Mucosa of descending colon (tissue), 3 donors: ENCODE data around the gene RNF41. TPM values are rescaled to one million over a fixed set of nuclear protein-coding genes. Genes with fewer than 3 reads are reported as not detected.
"Not testable (repeated sequence)": the region's sequence is repeated elsewhere in the genome, so short reads cannot be mapped to it uniquely, and the experiment has no call there.

Source experiments
- ATAC-seq: fragments of 200-7000 bp; cut with Tn5 transposase; one replicate; pipeline ENCODE4 v1.9.1; 2020; ENCODE audit warnings: mild to moderate bottlenecking, moderate library complexity
- DNase-seq, 3 donors: peaks; one replicate each; pipeline ENCODE4 v3.0.0-alpha.2; 2020
- H3K36me3 ChIP-seq: fragments of 200-600 bp; one replicate; pipeline ENCODE4 v1.8.0; 2021; ENCODE audit warnings: low read depth, mild to moderate bottlenecking
- H3K4me1 ChIP-seq: fragments of 200-600 bp; one replicate; pipeline ENCODE4 v1.8.0; 2021; ENCODE audit warnings: low read depth, mild to moderate bottlenecking
- H3K4me3 ChIP-seq: fragments of 200-600 bp; one replicate; pipeline ENCODE4 v1.8.0; 2021; ENCODE audit warnings: mild to moderate bottlenecking
- H3K9me3 ChIP-seq: fragments of 200-600 bp; one replicate; pipeline ENCODE4 v1.8.0; 2021; ENCODE audit warnings: mild to moderate bottlenecking
- intact Hi-C, 2 donors: fragments of 100-400 bp; cut with DNase I in 1 of 2; cut with micrococcal nuclease in 1 of 2; formaldehyde crosslinking; loops; one replicate each; pipeline versions ENCODE4 v1.11.0 to v1.11.1; 2022; cut with DNase I, micrococcal nuclease
- total RNA-seq, 3 donors: library from RNA; stranded (reverse); fragmentation: NEBNext Ultra II Directional in 2 of 3; extraction: Animal tissue kit (Norgen Biotek cat#: 25700) in 2 of 3; gene quantifications; one replicate each; pipeline versions ENCODE4 v1.2.1 to v1.2.4, GENCODE V29; 2021 to 2023
- TF ChIP-seq, protein P1 (sequence below): fragments of 200-600 bp; IDR thresholded peaks from one replicate; pipeline ENCODE4 v1.8.0; 2022; ENCODE audit warnings: antibody characterized with exemption, mild to moderate bottlenecking
- donor health status: DM: no; HTN: no; CAD: no; lungs with moderate emphysema.
- donor health status: DM: no; HTN: no; CAD: no.
- donor health status: DM: no; HTN: yes; CAD: no.

RNF41 gene
- total RNA-seq, 3 donors from 2014 or later, result 30.4 to 51.5 (median 32.1) TPM

DNA sequence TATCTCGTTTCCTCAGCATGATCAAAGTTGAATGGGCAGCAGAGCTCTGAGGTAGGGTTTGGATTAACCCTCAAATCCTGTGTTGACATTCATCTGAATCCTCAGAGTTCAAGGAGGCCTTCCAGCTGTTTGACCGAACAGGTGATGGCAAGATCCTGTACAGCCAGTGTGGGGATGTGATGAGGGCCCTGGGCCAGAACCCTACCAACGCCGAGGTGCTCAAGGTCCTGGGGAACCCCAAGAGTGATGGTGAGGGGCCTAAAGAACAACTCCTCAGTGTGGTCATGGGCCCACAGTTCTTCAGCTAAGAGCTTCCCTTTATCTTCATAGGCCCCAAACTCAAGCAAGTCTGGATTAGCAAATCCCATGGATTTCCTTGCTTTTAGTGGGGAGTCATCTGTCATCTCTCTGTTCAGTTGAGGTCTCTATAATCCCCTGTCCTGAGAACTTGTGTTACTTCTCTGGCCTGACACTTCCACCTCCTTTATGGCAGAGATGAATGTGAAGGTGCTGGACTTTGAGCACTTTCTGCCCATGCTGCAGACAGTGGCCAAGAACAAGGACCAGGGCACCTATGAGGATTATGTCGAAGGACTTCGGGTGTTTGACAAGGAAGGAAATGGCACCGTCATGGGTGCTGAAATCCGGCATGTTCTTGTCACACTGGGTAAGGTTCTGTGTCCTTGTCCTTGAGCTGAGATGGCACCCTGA is 62.1 kb downstream of the RNF41 start:
- DNase-seq (no peak), ATAC-seq (no peak)
- H3K4me3 ChIP-seq, result peak overlapping the region; percentile 70
- intact Hi-C loops, result no loop called here
- peaks cover 5% of the 10 kb centered on the region for H3K36me3 ChIP-seq
- H3K9me3 ChIP-seq, result no peaks in the 10 kb centered on the region
- TF ChIP-seq, protein P1, sequence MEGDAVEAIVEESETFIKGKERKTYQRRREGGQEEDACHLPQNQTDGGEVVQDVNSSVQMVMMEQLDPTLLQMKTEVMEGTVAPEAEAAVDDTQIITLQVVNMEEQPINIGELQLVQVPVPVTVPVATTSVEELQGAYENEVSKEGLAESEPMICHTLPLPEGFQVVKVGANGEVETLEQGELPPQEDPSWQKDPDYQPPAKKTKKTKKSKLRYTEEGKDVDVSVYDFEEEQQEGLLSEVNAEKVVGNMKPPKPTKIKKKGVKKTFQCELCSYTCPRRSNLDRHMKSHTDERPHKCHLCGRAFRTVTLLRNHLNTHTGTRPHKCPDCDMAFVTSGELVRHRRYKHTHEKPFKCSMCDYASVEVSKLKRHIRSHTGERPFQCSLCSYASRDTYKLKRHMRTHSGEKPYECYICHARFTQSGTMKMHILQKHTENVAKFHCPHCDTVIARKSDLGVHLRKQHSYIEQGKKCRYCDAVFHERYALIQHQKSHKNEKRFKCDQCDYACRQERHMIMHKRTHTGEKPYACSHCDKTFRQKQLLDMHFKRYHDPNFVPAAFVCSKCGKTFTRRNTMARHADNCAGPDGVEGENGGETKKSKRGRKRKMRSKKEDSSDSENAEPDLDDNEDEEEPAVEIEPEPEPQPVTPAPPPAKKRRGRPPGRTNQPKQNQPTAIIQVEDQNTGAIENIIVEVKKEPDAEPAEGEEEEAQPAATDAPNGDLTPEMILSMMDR, result no peak
- peaks cover 27% of the 10 kb centered on the region for H3K4me1 ChIP-seq

DNA sequence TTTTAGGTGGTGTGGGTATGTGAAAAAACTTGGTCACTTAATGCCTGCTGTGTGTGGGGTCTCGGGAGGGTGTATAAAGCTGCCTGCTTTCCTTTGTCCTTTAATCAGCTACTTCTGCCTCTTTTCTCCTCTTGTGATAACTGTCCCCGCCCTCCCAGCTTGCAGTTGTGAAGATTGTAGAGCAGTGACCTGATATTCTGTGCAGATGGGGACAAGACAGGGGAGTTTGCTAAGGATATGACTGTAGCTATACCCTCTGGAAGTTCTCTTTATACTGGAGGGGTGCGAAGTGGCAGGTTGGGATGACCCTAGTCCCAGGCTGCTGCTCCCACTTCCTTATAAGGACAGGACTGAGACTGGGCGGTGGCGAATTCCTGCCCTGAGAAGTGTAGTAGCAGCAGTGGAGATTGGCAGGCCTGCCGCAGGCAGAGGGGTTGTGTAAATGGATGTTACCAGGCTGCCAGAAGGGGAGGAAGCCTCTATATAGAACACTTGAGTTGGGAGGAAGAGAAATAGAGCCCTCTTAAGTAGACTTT is 62.7 kb downstream of the RNF41 start:
- intact Hi-C loops, result no loop called here

DNA sequence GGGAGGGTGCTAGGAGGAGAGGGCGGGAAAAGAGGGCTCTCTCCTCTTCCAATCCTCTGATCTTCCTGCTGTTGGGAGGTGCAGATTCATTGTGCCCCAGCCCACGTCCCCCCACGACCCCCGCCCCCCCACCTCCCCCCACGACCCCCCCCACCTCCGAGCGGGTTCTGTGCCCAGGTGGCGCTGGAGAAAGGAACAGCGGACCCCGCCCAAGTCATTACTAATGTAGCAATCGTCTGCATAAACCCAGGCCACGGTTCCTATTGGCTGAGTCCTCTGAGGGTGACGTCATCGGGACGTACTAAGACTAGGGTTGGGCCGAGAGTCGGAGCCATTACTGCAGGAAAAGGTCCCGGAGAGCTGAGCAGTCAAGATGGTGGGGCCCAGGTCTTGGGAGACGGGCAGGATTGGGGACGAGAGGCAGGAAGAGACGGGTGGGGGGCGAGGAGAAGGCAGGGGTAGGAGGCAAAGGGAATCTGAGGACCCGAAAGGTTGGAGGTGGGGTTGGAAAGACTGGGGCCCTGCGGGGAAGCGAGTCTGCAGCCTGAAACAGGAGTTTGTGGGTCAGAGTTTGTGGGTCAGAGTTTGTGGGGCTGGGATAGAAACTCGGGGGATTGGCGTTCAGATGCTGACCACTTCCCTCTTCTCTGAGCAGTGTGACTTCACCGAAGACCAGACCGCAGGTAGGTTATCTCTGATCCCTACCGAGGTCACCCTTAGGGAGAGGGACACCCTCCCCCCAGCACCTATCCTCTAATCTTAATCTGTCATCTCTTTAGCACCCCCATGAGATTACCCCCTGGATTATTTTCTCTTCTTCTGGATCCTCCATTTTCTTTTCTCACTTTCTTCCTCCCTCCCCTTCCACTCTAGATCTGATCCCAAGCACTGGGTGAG is 63.4 kb downstream of the RNF41 start, which contains the start of gene MYL6:
MYL6 (plus strand) TSS at position 331 of the 897 bp plus-strand sequence; CDS start at position 374, 43 bp downstream.
- DNase-seq, result peak; percentile 91 to 99 (median 95)
- intact Hi-C loops, result no loop called here
- peaks cover 27% of the 10 kb centered on the region for H3K4me1 ChIP-seq

More for the DNA sequence above, 62.7 kb downstream of the RNF41 start:
- Histone ChIP-seq H3K36me3 (peaks cover 3% of the 10 kb centered on the region), H3K4me3 (peak overlapping the region; percentile 70), H3K4me1 (peaks cover 27% of the 10 kb centered on the region), H3K9me3 (no peaks in the 10 kb centered on the region)
- peak; percentile 63 for ATAC-seq
- peak; percentile 84 to 90 (median 89) for DNase-seq
- TF ChIP-seq, protein P1, result no peak

DNA sequence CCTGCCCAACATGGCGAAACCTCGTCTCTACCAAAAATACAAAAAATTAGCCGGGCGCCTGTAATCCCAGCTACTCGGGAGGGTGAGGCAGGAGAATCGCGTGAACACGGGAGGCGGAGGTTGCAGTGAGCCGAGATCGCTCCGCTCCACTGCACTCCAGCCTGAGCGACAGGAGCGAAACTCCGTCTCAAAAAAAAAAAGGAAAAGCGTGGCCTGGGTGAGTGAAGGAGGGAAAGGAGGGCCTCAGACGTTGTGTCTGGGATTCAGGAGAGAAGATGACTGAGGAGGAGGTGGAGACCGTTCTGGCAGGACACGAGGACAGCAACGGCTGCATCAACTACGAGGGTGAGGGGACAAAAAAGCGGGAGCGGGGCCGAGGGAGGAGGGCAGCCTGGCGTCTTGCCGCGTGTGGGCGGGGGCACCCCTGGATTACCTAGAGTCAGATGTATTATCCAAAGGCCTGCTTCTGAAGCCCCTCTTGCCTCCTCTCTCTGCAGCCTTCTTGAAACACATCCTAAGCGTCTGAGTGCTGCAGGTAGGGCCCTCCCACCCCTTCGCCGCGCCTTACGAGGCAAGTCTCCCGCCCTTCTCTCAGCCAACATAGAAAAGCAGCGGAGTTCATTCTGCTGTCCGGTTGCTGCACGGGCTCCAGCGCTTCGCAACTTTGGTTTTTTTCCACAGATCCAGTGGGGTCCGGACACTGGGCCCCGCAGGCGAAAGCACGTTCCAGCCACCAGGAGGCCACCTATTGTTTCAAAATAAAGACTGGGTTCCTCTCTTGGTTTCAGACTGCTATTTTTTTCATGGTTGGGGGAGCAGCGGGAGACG is 64.3 kb downstream of the RNF41 start:
- H3K4me3 ChIP-seq, result peak overlapping the region; percentile 70
- TF ChIP-seq, protein P1, result peak; percentile 28
- intact Hi-C loops, result no loop called here
- peaks cover 34% of the 10 kb centered on the region for H3K4me1 ChIP-seq
- no peaks in the 10 kb centered on the region for H3K9me3 ChIP-seq
- DNase-seq (peak; percentile 81 to 85 (median 82)), ATAC-seq (peak; percentile 64)
- H3K36me3 ChIP-seq, result no peaks in the 10 kb centered on the region

More for the DNA sequence above, 63.4 kb downstream of the RNF41 start, which contains the start of gene MYL6:
- TF ChIP-seq, protein P1, result no peak
- Histone ChIP-seq H3K4me3 (peak within 1 kb of the TSS; percentile 70), H3K9me3 (no peaks in the 10 kb centered on the region), H3K36me3 (no peaks in the 10 kb centered on the region)
- ATAC-seq, result peak; percentile 88

DNA sequence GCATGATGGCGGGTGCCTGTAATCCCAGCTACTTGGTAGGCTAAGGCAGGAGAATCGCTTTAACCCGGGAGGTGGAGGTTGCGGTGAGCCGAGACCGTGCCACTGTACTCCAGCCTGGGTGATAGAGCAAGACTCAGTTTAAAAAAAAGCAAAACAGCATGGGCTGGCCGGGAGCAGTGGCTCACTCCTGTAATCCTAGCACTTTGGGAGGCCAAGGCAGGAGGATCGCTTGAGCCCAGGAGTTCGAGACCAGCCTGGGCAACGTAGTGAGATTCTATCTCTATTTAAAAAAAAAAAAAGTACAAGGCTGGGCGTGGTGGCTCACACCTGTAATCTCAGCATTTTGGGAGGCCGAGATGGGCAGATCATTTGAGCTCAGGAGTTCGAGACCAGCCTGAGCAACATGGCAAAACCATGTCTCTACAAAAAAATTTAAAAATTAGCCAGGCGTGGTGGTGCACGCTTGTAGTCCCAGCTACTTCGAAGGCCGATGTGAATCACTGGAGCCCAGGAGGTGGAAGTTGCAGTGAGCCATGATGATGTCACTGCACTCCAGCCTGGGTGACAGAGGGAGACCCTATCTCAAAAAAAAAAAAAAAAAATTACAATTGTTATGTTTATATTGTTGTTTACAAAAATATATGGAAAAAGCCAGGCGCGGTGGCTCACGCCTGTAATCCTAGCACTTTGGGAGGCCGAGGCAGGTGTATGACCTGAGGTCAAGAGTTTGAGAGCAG is 65.1 kb downstream of the RNF41 start:
- H3K9me3 ChIP-seq, H3K36me3 ChIP-seq, ATAC-seq, intact Hi-C loops, DNase-seq, H3K4me3 ChIP-seq: not testable (repeated sequence)
- H3K4me1 ChIP-seq, result peaks cover 34% of the 10 kb centered on the region
